ENCODE results near the gene RCOR1. TPM values are rescaled to one million over a fixed set of nuclear protein-coding genes. Genes with fewer than 3 reads are reported as not detected.
A peak's percentile ranks its signal among the peaks of the same experiment; 100 is the strongest.

Gene RCOR1
- total and polyA plus RNA-seq, 2 donors (not counting 1 experiment from before 2014, with no cell fraction given), result 8.7 to 37.1 TPM

DNA sequence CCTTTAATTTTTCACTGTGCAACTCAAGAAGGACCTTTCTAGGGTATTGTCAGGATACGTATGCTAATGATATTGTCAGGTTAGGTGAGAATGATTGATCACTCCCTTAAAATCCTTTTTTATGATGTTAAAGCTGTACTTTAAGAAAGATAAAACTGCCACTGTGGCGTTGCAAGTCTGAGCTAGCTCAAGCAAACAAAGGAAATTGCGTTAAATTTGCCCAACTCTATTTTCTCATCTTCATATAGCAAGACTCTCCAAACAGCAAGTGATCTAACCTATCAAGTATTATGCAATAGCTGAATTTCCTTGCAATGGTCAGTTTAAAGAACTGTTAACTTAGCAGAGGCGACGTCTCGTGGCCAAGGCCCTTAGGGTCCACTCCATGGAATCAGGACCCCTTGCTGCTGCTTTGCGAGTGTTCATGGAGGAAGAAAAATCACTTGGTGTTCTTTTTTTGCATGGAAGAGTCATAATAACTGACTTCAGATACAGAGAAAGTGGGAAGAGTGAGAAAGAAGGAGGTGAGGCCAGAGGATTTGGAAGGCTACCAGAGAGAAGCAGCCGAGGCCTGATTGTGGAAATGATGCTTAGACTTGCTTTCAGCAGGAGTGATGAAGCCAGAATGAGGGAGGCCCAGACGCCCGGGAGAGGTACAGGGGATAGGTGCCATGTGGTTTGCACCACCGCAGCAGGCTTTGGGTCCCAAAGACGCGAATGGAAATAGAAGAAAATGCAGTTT lies 187.3 kb downstream of the RCOR1 start:
- Histone ChIP-seq H3K9me3 (ENCODE audit: control extremely low read depth in 1 of 3, control insufficient read depth in 2 of 3, insufficient read depth in 1 of 3, low read length in 2 of 3) (no peaks in the 10 kb centered on the region), H3K4me3 (ENCODE audit: control extremely low read depth in 1 of 5, extremely low read depth in 1 of 5, insufficient read depth in 1 of 5, low read depth in 2 of 5, low read length in 4 of 5) (peak overlapping the region in 3 of 5 experiments; percentile 12 to 90 (median 83)), H3K27ac (ENCODE audit: low read length in 2 of 2) (peak overlapping the region; percentile 82 to 94), H4K20me1 (ENCODE audit: control insufficient read depth, insufficient read depth, low read length, poor library complexity, severe bottlenecking) (peaks cover 61% of the 10 kb centered on the region), H3K79me2 (ENCODE audit: control insufficient read depth, insufficient read depth, low read length) (peaks cover 74% of the 10 kb centered on the region), H3K4me2 (replicated peaks; ENCODE audit: low read depth, low read length, poor library complexity, severe bottlenecking) (peak overlapping the region; percentile 90), H2AFZ (ENCODE audit: insufficient read depth, low read depth, low read length, poor library complexity, severe bottlenecking) (no peak overlapping the region), H3K9ac (ENCODE audit: low read length) (peak overlapping the region; percentile 95), H3K4me1 (ENCODE audit: control insufficient read depth in 2 of 2, insufficient read depth in 2 of 2, low read length in 2 of 2) (peaks cover 54 to 77% of the 10 kb centered on the region in 2 donors), H3K36me3 (replicated peaks in 1 of 2; ENCODE audit: control extremely low read depth in 1 of 2, control insufficient read depth in 1 of 2, extremely low read depth in 1 of 2, insufficient read depth in 2 of 2, low read length in 1 of 2) (peaks cover 0 to 10% of the 10 kb centered on the region in 2 experiments), H3K27me3 (replicated peaks in 1 of 4; ENCODE audit: control extremely low read depth in 1 of 4, control insufficient read depth in 3 of 4, insufficient read depth in 4 of 4, low read length in 3 of 4) (no peaks in the 10 kb centered on the region)
- TF ChIP-seq EZH2 (IDR thresholded peaks at IDR 0.05; ENCODE audit: borderline replicate concordance, insufficient read depth, low read depth, low read length, poor library complexity, severe bottlenecking), result no peak
- TF ChIP-seq, protein P1, sequence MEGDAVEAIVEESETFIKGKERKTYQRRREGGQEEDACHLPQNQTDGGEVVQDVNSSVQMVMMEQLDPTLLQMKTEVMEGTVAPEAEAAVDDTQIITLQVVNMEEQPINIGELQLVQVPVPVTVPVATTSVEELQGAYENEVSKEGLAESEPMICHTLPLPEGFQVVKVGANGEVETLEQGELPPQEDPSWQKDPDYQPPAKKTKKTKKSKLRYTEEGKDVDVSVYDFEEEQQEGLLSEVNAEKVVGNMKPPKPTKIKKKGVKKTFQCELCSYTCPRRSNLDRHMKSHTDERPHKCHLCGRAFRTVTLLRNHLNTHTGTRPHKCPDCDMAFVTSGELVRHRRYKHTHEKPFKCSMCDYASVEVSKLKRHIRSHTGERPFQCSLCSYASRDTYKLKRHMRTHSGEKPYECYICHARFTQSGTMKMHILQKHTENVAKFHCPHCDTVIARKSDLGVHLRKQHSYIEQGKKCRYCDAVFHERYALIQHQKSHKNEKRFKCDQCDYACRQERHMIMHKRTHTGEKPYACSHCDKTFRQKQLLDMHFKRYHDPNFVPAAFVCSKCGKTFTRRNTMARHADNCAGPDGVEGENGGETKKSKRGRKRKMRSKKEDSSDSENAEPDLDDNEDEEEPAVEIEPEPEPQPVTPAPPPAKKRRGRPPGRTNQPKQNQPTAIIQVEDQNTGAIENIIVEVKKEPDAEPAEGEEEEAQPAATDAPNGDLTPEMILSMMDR (IDR thresholded peaks at IDR 0.05), result no peak
- ATAC-seq (ENCODE audit: low read depth) (no peak), DNase-seq (no peak)
- ChIA-PET CTCF (interaction anchor here (1.2 kb wide), 1 partner anchor 24 kb away, joined by 3 read pairs; no protein-coding TSS in a partner anchor), POLR2A (no interaction called here)
- Mint-ChIP-seq H3K4me1 (peaks cover 64% of the 10 kb centered on the region), H3K9me3 (ENCODE audit: insufficient read depth) (no peaks in the 10 kb centered on the region), H3K27me3 (no peaks in the 10 kb centered on the region), H3K4me3 (peak overlapping the region; percentile 91), H3K27ac (peak overlapping the region; percentile 8)
- intact Hi-C loops (cut with micrococcal nuclease), result loop anchor here (5.0 to 10.0 kb wide), 2 partner anchors 275 to 1068 kb away; partner anchors contain the start of genes CDC42BPB and PPP1R13B
- WGBS (ENCODE audit: insufficient coverage), result 71% methylated on average over 6 of the region's 13 CpGs

Small RNA genes lying within 50 kb of the gene (small RNA-seq; reads per million reads assigned to genes)
- gene RF00019 (ENCODE audit: insufficient read length, low read depth, low replicate concordance) (not detected), gene RN7SL546P (ENCODE audit: insufficient read length, low read depth, low replicate concordance) (not detected)

Other genes starting within 250 kb of the RCOR1 start
- gene CINP, start 229.8 kb upstream of the RCOR1 start, total RNA-seq, result 23.7 and 28.8 TPM in 2 replicates
- 18.6 and 21.9 TPM in 2 replicates for gene CINP, start 229.8 kb upstream of the RCOR1 start, polyA plus RNA-seq
- gene TECPR2, start 229.7 kb upstream of the RCOR1 start, total RNA-seq, result 10.8 and 11.2 TPM in 2 replicates
- 3.6 and 4.7 TPM in 2 replicates for gene TECPR2, start 229.7 kb upstream of the RCOR1 start, polyA plus RNA-seq
- gene ANKRD9, start 82.9 kb upstream of the RCOR1 start, total RNA-seq, result 1.4 and 1.8 TPM in 2 replicates
- 1.5 and 2.6 TPM in 2 replicates for gene ANKRD9, start 82.9 kb upstream of the RCOR1 start, polyA plus RNA-seq
- 89.8 and 102 TPM in 2 replicates for gene TRAF3, start 184.8 kb downstream of the RCOR1 start, total RNA-seq
- gene TRAF3, start 184.8 kb downstream of the RCOR1 start, polyA plus RNA-seq, result 42.8 and 70.4 TPM in 2 replicates

All from B cell (primary cell).